B cell (primary cell): ENCODE measurements around the gene RFC1.

Source experiments
- EZH2 ChIP-seq: IDR thresholded peaks from 2 replicates; pipeline ENCODE4 v1.6.1; 2012; ENCODE audit warnings: borderline replicate concordance, low read depth, mild to moderate bottlenecking, moderate library complexity, low read length; ENCODE audit not compliant: insufficient read depth, poor library complexity, severe bottlenecking
- TF ChIP-seq, protein P1 (sequence below): fragments of 200-600 bp; IDR thresholded peaks from one replicate; pipeline ENCODE4 v1.8.0; 2022; ENCODE audit warnings: antibody characterized with exemption, mild to moderate bottlenecking

DNA sequence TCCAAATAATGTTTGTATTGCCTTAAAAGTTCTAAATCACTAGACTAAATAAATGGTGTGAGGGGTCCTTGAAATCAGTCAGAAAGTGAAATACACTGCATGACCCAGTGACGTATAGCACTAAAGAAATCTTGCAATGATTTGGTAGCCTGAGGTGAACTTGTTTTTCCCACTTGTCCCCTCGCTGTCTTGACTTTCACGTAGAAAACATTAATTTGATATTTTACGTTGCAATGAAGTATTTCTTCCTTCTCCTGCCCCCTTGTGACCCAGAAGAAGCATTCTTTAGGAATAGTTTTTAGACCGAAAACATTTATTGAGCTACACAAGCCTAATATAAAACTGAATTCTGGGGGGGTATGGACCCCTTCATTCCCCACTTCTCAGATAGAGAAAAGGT lies 44.3 kb upstream of the RFC1 start:
- no peak for TF ChIP-seq EZH2
- TF ChIP-seq, protein P1, sequence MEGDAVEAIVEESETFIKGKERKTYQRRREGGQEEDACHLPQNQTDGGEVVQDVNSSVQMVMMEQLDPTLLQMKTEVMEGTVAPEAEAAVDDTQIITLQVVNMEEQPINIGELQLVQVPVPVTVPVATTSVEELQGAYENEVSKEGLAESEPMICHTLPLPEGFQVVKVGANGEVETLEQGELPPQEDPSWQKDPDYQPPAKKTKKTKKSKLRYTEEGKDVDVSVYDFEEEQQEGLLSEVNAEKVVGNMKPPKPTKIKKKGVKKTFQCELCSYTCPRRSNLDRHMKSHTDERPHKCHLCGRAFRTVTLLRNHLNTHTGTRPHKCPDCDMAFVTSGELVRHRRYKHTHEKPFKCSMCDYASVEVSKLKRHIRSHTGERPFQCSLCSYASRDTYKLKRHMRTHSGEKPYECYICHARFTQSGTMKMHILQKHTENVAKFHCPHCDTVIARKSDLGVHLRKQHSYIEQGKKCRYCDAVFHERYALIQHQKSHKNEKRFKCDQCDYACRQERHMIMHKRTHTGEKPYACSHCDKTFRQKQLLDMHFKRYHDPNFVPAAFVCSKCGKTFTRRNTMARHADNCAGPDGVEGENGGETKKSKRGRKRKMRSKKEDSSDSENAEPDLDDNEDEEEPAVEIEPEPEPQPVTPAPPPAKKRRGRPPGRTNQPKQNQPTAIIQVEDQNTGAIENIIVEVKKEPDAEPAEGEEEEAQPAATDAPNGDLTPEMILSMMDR, result no peak
